Endothelial cell of umbilical vein (primary cell): ENCODE measurements around the gene SLC23A3. TPM values are rescaled to one million over a fixed set of nuclear protein-coding genes. Genes with fewer than 3 reads are reported as not detected.

Source experiments
- BruUV-seq: library from RNA; stranded (reverse); fragments of 400-500 nt; replicated peaks from 2 replicates; lab custom pipeline; 2021; lab: Mats Ljungman, UMichigan
- CTCF ChIA-PET: fragments of 300-600, 350-600 bp; sonication (Branson Sonifier 250); formaldehyde crosslinking; loops from one replicate; lab custom pipeline; 2021; ENCODE audit warnings: antibody characterized with exemption, inconsistent platforms; lab: Charles Lee
- POLR2A ChIA-PET: fragments of 300-600, 350-600 bp; sonication (Branson Sonifier 250); formaldehyde crosslinking; loops from one replicate; lab custom pipeline; 2021; ENCODE audit warnings: antibody characterized with exemption, inconsistent platforms; lab: Charles Lee
- DNase-seq: peaks from one replicate; pipeline ENCODE4 v3.0.0-alpha.2; 2011; ENCODE audit warnings: low read depth, low spot score
- FAIRE-seq: peaks from 2 replicates; lab custom pipeline; 2011; peaks lifted over from hg19 to GRCh38; lab: Jason Lieb, UNC
- H2AFZ ChIP-seq: 2 replicates; pipeline ENCODE4 v1.6.0; 2012; ENCODE audit warnings: low read depth, low read length, control low read depth, inconsistent platforms
- H3K27ac ChIP-seq: 2 replicates; pipeline ENCODE4 v1.5.1; 2011; ENCODE audit warnings: low read depth, mild to moderate bottlenecking, control low read depth, low read length, moderate library complexity; ENCODE audit not compliant: insufficient read depth
- H3K27me3 ChIP-seq, 2 experiments: 2 replicates each; pipeline versions ENCODE4 v1.6.0 to v1.6.1; 2011; ENCODE audit warnings: low read length in 2 of 2, mixed read lengths in 1 of 2; ENCODE audit not compliant: control insufficient read depth in 2 of 2, insufficient read depth in 2 of 2
- H3K36me3 ChIP-seq, 2 experiments: 2 replicates in 1 of 2; 3 replicates in 1 of 2; pipeline ENCODE4 v1.5.1; 2011; ENCODE audit warnings: low read length in 2 of 2, mild to moderate bottlenecking in 1 of 2, moderate library complexity in 1 of 2; ENCODE audit not compliant: control insufficient read depth in 2 of 2, insufficient read depth in 2 of 2; ENCODE audit errors: extremely low read depth in 1 of 2
- H3K4me1 ChIP-seq: 3 replicates; pipeline ENCODE4 v1.5.1; 2011; ENCODE audit warnings: mild to moderate bottlenecking, low read length; ENCODE audit not compliant: control insufficient read depth, insufficient read depth; ENCODE audit errors: extremely low read depth
- H3K4me2 ChIP-seq: 2 replicates; pipeline ENCODE4 v1.6.1; 2011; ENCODE audit warnings: low read length, control low read depth, mixed read lengths; ENCODE audit not compliant: insufficient read depth
- H3K4me3 ChIP-seq, 3 experiments: fragments of 200-600 bp in 1 of 3; sonication (generic), shearing (Covaris generic) in 1 of 3; replicated peaks in 1 of 3; 2 replicates each; pipeline ENCODE4 v1.5.1; 2011 to 2016; ENCODE audit warnings: control low read depth in 3 of 3, low read length in 3 of 3, mild to moderate bottlenecking in 2 of 3, inconsistent platforms in 1 of 3, low read depth in 1 of 3, moderate library complexity in 1 of 3; ENCODE audit not compliant: insufficient read depth in 1 of 3
- H3K79me2 ChIP-seq: 2 replicates; pipeline ENCODE4 v1.6.0; 2012; ENCODE audit warnings: low read length, inconsistent platforms; ENCODE audit not compliant: control insufficient read depth, insufficient read depth
- H3K9ac ChIP-seq: replicated peaks from 2 replicates; pipeline ENCODE3; 2011; ENCODE audit warnings: low read length, control low read depth; ENCODE audit not compliant: insufficient read depth; ENCODE audit errors: extremely low read depth
- H3K9me1 ChIP-seq: replicated peaks from 3 replicates; pipeline ENCODE4 v1.6.0; 2011; ENCODE audit warnings: mild to moderate bottlenecking, low read length; ENCODE audit not compliant: control insufficient read depth, insufficient read depth; ENCODE audit errors: extremely low read depth
- H3K9me3 ChIP-seq: replicated peaks from 2 replicates; pipeline ENCODE4 v1.5.1; 2012; ENCODE audit warnings: low read length, inconsistent platforms; ENCODE audit not compliant: control insufficient read depth, insufficient read depth
- H4K20me1 ChIP-seq: replicated peaks from 2 replicates; pipeline ENCODE3; 2011; ENCODE audit warnings: mild to moderate bottlenecking, low read length; ENCODE audit not compliant: control insufficient read depth, insufficient read depth; ENCODE audit errors: extremely low read depth
- FOS ChIP-seq: IDR thresholded peaks from 2 replicates; pipeline ENCODE4 v1.6.1; 2011; ENCODE audit warnings: mild to moderate bottlenecking, low read length, moderate library complexity, borderline replicate concordance; ENCODE audit not compliant: insufficient read depth
- GATA2 ChIP-seq: IDR thresholded peaks from 2 replicates; pipeline ENCODE4 v1.7.0; 2011; ENCODE audit warnings: low read depth, mild to moderate bottlenecking, moderate library complexity, mixed read lengths, low read length; ENCODE audit not compliant: insufficient read length, insufficient read depth
- JUN ChIP-seq: IDR thresholded peaks from 2 replicates; pipeline ENCODE4 v1.6.1; 2011; ENCODE audit warnings: borderline replicate concordance, low read depth; ENCODE audit not compliant: insufficient read length, insufficient read depth
- MYC ChIP-seq: IDR thresholded peaks from one replicate; pipeline ENCODE4 v1.6.1; 2011; ENCODE audit warnings: mild to moderate bottlenecking, low read depth, low read length
- POLR2A ChIP-seq: IDR thresholded peaks from 2 replicates; pipeline ENCODE4 v1.6.1; 2012; ENCODE audit warnings: low read depth, mild to moderate bottlenecking, control low read depth, low read length
- dilution Hi-C: fragments of 300-500 bp; cut with MboI; formaldehyde crosslinking; loops from one replicate; pipeline ENCODE4 v1.15.0; 2019; ENCODE audit warnings: low sequenced_read_pairs; ENCODE audit not compliant: extremely low pct_ligation_motif_present
- intact Hi-C: fragments of 100-400 bp; cut with micrococcal nuclease; formaldehyde crosslinking; loops from one replicate; pipeline ENCODE4 v1.10.0; 2022
- polyA plus RNA-seq, 4 experiments: library from polyadenylated mRNA; depleted of rRNA in 3 of 4; stranded (reverse) in 3 of 4; unstranded in 1 of 4; fragments of >200 nt; gene quantifications; 2 replicates each; pipeline versions ENCODE4 v1.2.1 to v1.2.3, GENCODE V29; 2011 to 2012; ENCODE audit warnings: missing spikeins in 1 of 4
- total RNA-seq: library from RNA; stranded (reverse); gene quantifications from 2 replicates; pipeline ENCODE4 v1.2.3, GENCODE V29; 2021
- TF ChIP-seq, protein P1 (sequence below): IDR thresholded peaks from 2 replicates; pipeline ENCODE4 v1.6.1; 2011; ENCODE audit not compliant: insufficient read depth, insufficient read length
- TF ChIP-seq, protein P2 (sequence below), 2 donors: IDR thresholded peaks; 1 replicate in 1 of 2; 2 replicates in 1 of 2; pipeline ENCODE4 v1.5.1; 2011; ENCODE audit warnings: low read length in 2 of 2, mild to moderate bottlenecking in 2 of 2, moderate library complexity in 2 of 2, control low read depth in 1 of 2, inconsistent platforms in 1 of 2, low read depth in 1 of 2; ENCODE audit not compliant: insufficient read depth in 1 of 2; ENCODE audit errors: extremely low read depth in 1 of 2

Gene SLC23A3
- total and polyA plus RNA-seq, 2 donors (not counting 3 experiments of a cell fraction or from before 2014, with no cell fraction given): 2.7 to 7.1 TPM

DNA sequence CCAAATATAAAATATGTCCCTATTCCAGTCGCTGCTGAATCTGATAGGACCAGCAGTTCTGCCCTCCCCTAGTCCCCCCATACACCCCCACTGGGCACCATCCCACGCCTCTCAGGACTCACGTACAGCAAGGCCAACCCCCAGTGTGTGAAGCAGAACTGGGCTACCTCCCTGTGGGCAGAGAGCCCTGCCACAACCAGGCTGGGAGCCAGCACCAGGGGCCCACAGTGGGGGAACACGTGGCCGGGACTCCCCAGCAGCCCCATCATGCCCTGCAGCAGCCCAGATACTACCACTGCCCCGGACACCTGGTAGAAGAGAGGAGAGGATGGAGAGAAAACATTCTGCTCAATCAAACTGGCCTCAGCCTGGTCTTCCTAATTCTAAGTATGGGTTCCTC lies 1.3 kb downstream of the SLC23A3 start:
- POLR2A ChIA-PET: no interaction called here
- no peak for DNase-seq
- BruUV-seq: no TSS peak
- Histone ChIP-seq H3K4me3 (no peak overlapping the region), H3K27ac (no peak overlapping the region), H3K36me3 (peaks cover 0 to 11% of the 10 kb centered on the region in 2 experiments), H3K27me3 (no peaks in the 10 kb centered on the region), H3K9ac (no peak overlapping the region), H3K9me1 (no peaks in the 10 kb centered on the region), H3K9me3 (no peaks in the 10 kb centered on the region), H3K4me2 (no peak overlapping the region), H3K4me1 (no peaks in the 10 kb centered on the region), H2AFZ (no peak overlapping the region), H4K20me1 (peaks cover 3% of the 10 kb centered on the region), H3K79me2 (no peaks in the 10 kb centered on the region)
- TF ChIP-seq POLR2A (no peak), MYC (no peak)
- TF ChIP-seq, protein P1, sequence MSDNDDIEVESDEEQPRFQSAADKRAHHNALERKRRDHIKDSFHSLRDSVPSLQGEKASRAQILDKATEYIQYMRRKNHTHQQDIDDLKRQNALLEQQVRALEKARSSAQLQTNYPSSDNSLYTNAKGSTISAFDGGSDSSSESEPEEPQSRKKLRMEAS: no peak
- TF ChIP-seq, protein P2, sequence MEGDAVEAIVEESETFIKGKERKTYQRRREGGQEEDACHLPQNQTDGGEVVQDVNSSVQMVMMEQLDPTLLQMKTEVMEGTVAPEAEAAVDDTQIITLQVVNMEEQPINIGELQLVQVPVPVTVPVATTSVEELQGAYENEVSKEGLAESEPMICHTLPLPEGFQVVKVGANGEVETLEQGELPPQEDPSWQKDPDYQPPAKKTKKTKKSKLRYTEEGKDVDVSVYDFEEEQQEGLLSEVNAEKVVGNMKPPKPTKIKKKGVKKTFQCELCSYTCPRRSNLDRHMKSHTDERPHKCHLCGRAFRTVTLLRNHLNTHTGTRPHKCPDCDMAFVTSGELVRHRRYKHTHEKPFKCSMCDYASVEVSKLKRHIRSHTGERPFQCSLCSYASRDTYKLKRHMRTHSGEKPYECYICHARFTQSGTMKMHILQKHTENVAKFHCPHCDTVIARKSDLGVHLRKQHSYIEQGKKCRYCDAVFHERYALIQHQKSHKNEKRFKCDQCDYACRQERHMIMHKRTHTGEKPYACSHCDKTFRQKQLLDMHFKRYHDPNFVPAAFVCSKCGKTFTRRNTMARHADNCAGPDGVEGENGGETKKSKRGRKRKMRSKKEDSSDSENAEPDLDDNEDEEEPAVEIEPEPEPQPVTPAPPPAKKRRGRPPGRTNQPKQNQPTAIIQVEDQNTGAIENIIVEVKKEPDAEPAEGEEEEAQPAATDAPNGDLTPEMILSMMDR (IDR thresholded peaks at IDR 0.05; ENCODE audit: extremely low read depth in 1 of 2, insufficient read depth in 1 of 2, low read depth in 1 of 2, low read length in 2 of 2): no peak
- intact Hi-C loops (no loop called here), dilution Hi-C loops (no loop called here)
- FAIRE-seq: no peak
- CTCF ChIA-PET: no interaction called here

DNA sequence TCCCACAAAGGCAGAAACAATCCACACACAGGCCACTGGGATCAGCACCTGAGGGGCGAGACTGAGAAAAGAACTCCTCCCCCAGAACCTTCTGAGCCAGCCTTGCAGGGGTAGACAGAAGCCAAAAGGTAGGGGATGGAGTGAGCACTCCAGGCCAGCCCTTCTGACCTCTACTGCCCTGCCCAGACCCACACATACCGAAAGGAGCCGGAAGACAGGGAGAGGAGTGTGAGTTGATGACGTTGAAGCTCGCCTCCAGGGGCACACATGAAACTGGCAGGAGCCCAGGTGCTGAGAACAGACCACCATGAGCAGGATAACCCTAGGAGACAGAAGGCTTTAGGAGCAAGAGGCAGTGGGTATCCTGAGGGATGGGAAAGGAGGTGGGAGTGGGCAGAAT lies 1.8 kb downstream of the SLC23A3 start:
- H3K79me2 ChIP-seq: no peaks in the 10 kb centered on the region
- H3K9me1 ChIP-seq: no peaks in the 10 kb centered on the region
- H3K36me3 ChIP-seq: peaks cover 0 to 7% of the 10 kb centered on the region in 2 experiments
- H3K4me2 ChIP-seq: no peak overlapping the region
- intact Hi-C loops (no loop called here), dilution Hi-C loops (no loop called here)
- H2AFZ ChIP-seq: no peak overlapping the region
- POLR2A ChIA-PET: no interaction called here
- H3K9ac ChIP-seq: no peak overlapping the region
- FAIRE-seq (no peak), DNase-seq (no peak)
- no peak overlapping the region for H3K27ac ChIP-seq
- peaks cover 3% of the 10 kb centered on the region for H4K20me1 ChIP-seq
- H3K4me1 ChIP-seq: no peaks in the 10 kb centered on the region
- H3K4me3 ChIP-seq: no peak overlapping the region
- no peaks in the 10 kb centered on the region for H3K27me3 ChIP-seq
- TF ChIP-seq MYC (no peak), GATA2 (no peak), FOS (no peak), JUN (no peak)
- CTCF ChIA-PET: no interaction called here
- BruUV-seq: no TSS peak
- no peaks in the 10 kb centered on the region for H3K9me3 ChIP-seq
